Measurements from ENCODE around the gene STXBP6.

GRCh38 chr14:25067600-25067999 lies 17.7 kb upstream of the STXBP6 start:
- TF ChIP-seq, protein P1, sequence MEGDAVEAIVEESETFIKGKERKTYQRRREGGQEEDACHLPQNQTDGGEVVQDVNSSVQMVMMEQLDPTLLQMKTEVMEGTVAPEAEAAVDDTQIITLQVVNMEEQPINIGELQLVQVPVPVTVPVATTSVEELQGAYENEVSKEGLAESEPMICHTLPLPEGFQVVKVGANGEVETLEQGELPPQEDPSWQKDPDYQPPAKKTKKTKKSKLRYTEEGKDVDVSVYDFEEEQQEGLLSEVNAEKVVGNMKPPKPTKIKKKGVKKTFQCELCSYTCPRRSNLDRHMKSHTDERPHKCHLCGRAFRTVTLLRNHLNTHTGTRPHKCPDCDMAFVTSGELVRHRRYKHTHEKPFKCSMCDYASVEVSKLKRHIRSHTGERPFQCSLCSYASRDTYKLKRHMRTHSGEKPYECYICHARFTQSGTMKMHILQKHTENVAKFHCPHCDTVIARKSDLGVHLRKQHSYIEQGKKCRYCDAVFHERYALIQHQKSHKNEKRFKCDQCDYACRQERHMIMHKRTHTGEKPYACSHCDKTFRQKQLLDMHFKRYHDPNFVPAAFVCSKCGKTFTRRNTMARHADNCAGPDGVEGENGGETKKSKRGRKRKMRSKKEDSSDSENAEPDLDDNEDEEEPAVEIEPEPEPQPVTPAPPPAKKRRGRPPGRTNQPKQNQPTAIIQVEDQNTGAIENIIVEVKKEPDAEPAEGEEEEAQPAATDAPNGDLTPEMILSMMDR (IDR thresholded peaks at IDR 0.05; ENCODE audit: low read depth, low read length, poor library complexity, severe bottlenecking): no peak
- no peak for TF ChIP-seq EZH2phosphoT487 (IDR thresholded peaks at IDR 0.05; ENCODE audit: borderline replicate concordance, low read length)
